IMR-90 (cell line): Measurements from ENCODE around the gene PLRG1. TPM values are rescaled to one million over a fixed set of nuclear protein-coding genes. Genes with fewer than 3 reads are reported as not detected.
A peak's percentile ranks its signal among the peaks of the same experiment; 100 is the strongest.

Experiments
- ATAC-seq: fragments of 200-7000 bp; cut with Tn5 transposase; 2 replicates; pipeline ENCODE4 v1.9.1; 2020; ENCODE audit warnings: low read depth, mild to moderate bottlenecking, moderate library complexity
- BruUV-seq: library from RNA; stranded (reverse); fragments of 400-500 nt; replicated peaks from 2 replicates; lab custom pipeline; 2021; lab: Mats Ljungman, UMichigan
- CTCF ChIA-PET: fragments of 300-600 bp; formaldehyde crosslinking; extraction: SDS; loops from one replicate; lab custom pipeline; 2021; ENCODE audit warnings: antibody characterized with exemption; lab: Yijun Ruan, JAX
- POLR2A ChIA-PET: fragments of 300-600 bp; sonication (Branson Sonifier 250); formaldehyde crosslinking; loops from one replicate; lab custom pipeline; 2022; ENCODE audit warnings: antibody characterized with exemption; ENCODE audit not compliant: unreplicated experiment; lab: Charles Lee
- DNase-seq: peaks from one replicate; pipeline ENCODE4 v3.0.0; 2013
- H2AFZ ChIP-seq: replicated peaks from 2 replicates; pipeline ENCODE3; 2013; ENCODE audit warnings: low read length, mild to moderate bottlenecking; ENCODE audit not compliant: poor library complexity
- H2AK5ac ChIP-seq: 2 replicates; pipeline ENCODE4 v1.6.1; 2013; ENCODE audit warnings: low read depth, low read length, inconsistent platforms
- H2AK9ac ChIP-seq: replicated peaks from 2 replicates; pipeline ENCODE3; 2013; ENCODE audit warnings: mild to moderate bottlenecking, low read depth, low read length, moderate library complexity; ENCODE audit not compliant: poor library complexity
- H2BK120ac ChIP-seq: 2 replicates; pipeline ENCODE4 v1.6.1; 2013; ENCODE audit warnings: low read depth, low read length, inconsistent platforms
- H2BK15ac ChIP-seq: 3 replicates; pipeline ENCODE4 v1.6.1; 2013; ENCODE audit warnings: low read depth, low read length, inconsistent platforms
- H2BK20ac ChIP-seq: 2 replicates; pipeline ENCODE4 v1.6.1; 2013; ENCODE audit warnings: low read depth, mild to moderate bottlenecking, inconsistent platforms, low read length, moderate library complexity
- H2BK5ac ChIP-seq: 2 replicates; pipeline ENCODE4 v1.6.1; 2013; ENCODE audit warnings: mild to moderate bottlenecking, low read depth, low read length, inconsistent platforms; ENCODE audit not compliant: poor library complexity, severe bottlenecking
- H3K14ac ChIP-seq: replicated peaks from 2 replicates; pipeline ENCODE4 v1.6.1; 2013; ENCODE audit warnings: low read depth, low read length, inconsistent platforms
- H3K18ac ChIP-seq: 2 replicates; pipeline ENCODE4 v1.6.1; 2013; ENCODE audit warnings: low read depth, low read length, control low read depth
- H3K23ac ChIP-seq: 2 replicates; pipeline ENCODE4 v1.6.1; 2013; ENCODE audit warnings: low read depth, low read length, inconsistent platforms
- H3K27ac ChIP-seq: 2 replicates; pipeline ENCODE4 v1.5.1; 2013; ENCODE audit warnings: mild to moderate bottlenecking, control low read depth, low read length; ENCODE audit not compliant: insufficient read depth
- H3K27me3 ChIP-seq: 2 replicates; pipeline ENCODE4 v1.6.1; 2013; ENCODE audit warnings: low read length; ENCODE audit not compliant: control insufficient read depth, insufficient read depth
- H3K36me3 ChIP-seq: 2 replicates; pipeline ENCODE4 v1.6.1; 2013; ENCODE audit warnings: low read length, mixed read lengths; ENCODE audit not compliant: control insufficient read depth, insufficient read depth
- H3K4ac ChIP-seq: 2 replicates; pipeline ENCODE4 v1.6.1; 2013; ENCODE audit warnings: low read depth, low read length, inconsistent platforms
- H3K4me1 ChIP-seq: 2 replicates; pipeline ENCODE4 v1.6.1; 2013; ENCODE audit warnings: low read length, mixed read lengths; ENCODE audit not compliant: control insufficient read depth, insufficient read depth
- H3K4me2 ChIP-seq: 2 replicates; pipeline ENCODE4 v1.6.1; 2013; ENCODE audit warnings: low read depth, mild to moderate bottlenecking, control low read depth, low read length, moderate library complexity
- H3K4me3 ChIP-seq: 2 replicates; pipeline ENCODE4 v1.5.1; 2013; ENCODE audit warnings: low read depth, mild to moderate bottlenecking, control low read depth, low read length, moderate library complexity; ENCODE audit not compliant: insufficient read depth
- H3K56ac ChIP-seq: 2 replicates; pipeline ENCODE4 v1.6.1; 2013; ENCODE audit warnings: low read length, inconsistent platforms; ENCODE audit not compliant: insufficient read depth; ENCODE audit errors: extremely low read depth
- H3K79me1 ChIP-seq, 2 experiments: 2 replicates each; pipeline ENCODE4 v1.6.1; 2013; ENCODE audit warnings: low read length in 2 of 2, inconsistent platforms in 1 of 2, low read depth in 1 of 2
- H3K9ac ChIP-seq: 2 replicates; pipeline ENCODE4 v1.6.1; 2013; ENCODE audit warnings: low read depth, low read length, control low read depth
- H3K9me1 ChIP-seq: 2 replicates; pipeline ENCODE4 v1.6.1; 2013; ENCODE audit warnings: low read length, inconsistent platforms; ENCODE audit not compliant: insufficient read depth
- H3K9me3 ChIP-seq: 2 replicates; pipeline ENCODE4 v1.6.1; 2013; ENCODE audit warnings: low read length; ENCODE audit not compliant: control insufficient read depth, insufficient read depth
- H4K20me1 ChIP-seq: 2 replicates; pipeline ENCODE4 v1.6.1; 2013; ENCODE audit warnings: low read length, inconsistent platforms; ENCODE audit not compliant: insufficient read depth
- H4K5ac ChIP-seq: 2 replicates; pipeline ENCODE4 v1.6.1; 2013; ENCODE audit warnings: mild to moderate bottlenecking, low read depth, low read length, control low read depth
- H4K8ac ChIP-seq, 2 experiments: 2 replicates each; pipeline ENCODE4 v1.6.1; 2013; ENCODE audit warnings: low read depth in 2 of 2, low read length in 2 of 2, control low read depth in 1 of 2, inconsistent platforms in 1 of 2
- H4K91ac ChIP-seq: 2 replicates; pipeline ENCODE4 v1.6.1; 2013; ENCODE audit warnings: low read depth, low read length, inconsistent platforms; ENCODE audit not compliant: insufficient read depth
- CHD1 ChIP-seq: IDR thresholded peaks from 2 replicates; pipeline ENCODE4 v1.6.1; 2012; ENCODE audit warnings: low read depth, low read length, improper control_type of control experiment
- CTCF ChIP-seq: conservative IDR thresholded peaks from 2 replicates; pipeline ENCODE4 v1.5.1; 2012; ENCODE audit warnings: mild to moderate bottlenecking, low read depth, low read length, improper control_type of control experiment
- FOS ChIP-seq: fragments of 150-350 bp; IDR thresholded peaks from 2 replicates; pipeline ENCODE4 v1.6.1; 2016; ENCODE audit warnings: low read depth, low read length
- MAZ ChIP-seq: IDR thresholded peaks from 2 replicates; pipeline ENCODE4 v1.6.1; 2012; ENCODE audit warnings: low read depth, mild to moderate bottlenecking, low read length, improper control_type of control experiment, moderate library complexity, borderline replicate concordance
- MXI1 ChIP-seq: IDR thresholded peaks from 2 replicates; pipeline ENCODE4 v1.6.1; 2012; ENCODE audit warnings: low read depth, mild to moderate bottlenecking, low read length, moderate library complexity, borderline replicate concordance
- POLR2A ChIP-seq: IDR thresholded peaks from 2 replicates; pipeline ENCODE4 v1.6.1; 2012; ENCODE audit warnings: mild to moderate bottlenecking, low read depth, low read length
- RAD21 ChIP-seq: IDR thresholded peaks from 2 replicates; pipeline ENCODE4 v1.6.1; 2012; ENCODE audit warnings: low read length, improper control_type of control experiment
- RFX5 ChIP-seq: IDR thresholded peaks from 2 replicates; pipeline ENCODE4 v1.8.0; 2012; ENCODE audit warnings: low read depth, mild to moderate bottlenecking, low read length, moderate library complexity
- SMC3 ChIP-seq: fragments of 150-350 bp; IDR thresholded peaks from 2 replicates; pipeline ENCODE4 v1.6.1; 2016; ENCODE audit warnings: low read depth, mild to moderate bottlenecking, antibody characterized with exemption, low read length, moderate library complexity
- USF2 ChIP-seq: fragments of 150-350 bp; IDR thresholded peaks from 2 replicates; pipeline ENCODE4 v1.6.1; 2017; ENCODE audit warnings: mild to moderate bottlenecking, antibody characterized with exemption, low read length, low read depth
- WGBS, 2 experiments: methylation state at CpG; one replicate each; pipeline versions ENCODE4 v1.1.5 to v1.1.7; 2013; ENCODE audit warnings: missing lambda C conversion rate in 2 of 2; ENCODE audit not compliant: insufficient read length in 1 of 2; ENCODE audit errors: extremely low coverage in 2 of 2; 5-methylcytosine and 5-hydroxymethylcytosine counted together
- dilution Hi-C: fragments of 300-500 bp; cut with HindIII; formaldehyde crosslinking; loops from one replicate; pipeline ENCODE4 v1.14.3; 2018; ENCODE audit warnings: low sequenced_read_pairs; ENCODE audit not compliant: unreplicated experiment
- in situ Hi-C: fragments of 300-500 bp; cut with MboI; formaldehyde crosslinking; loops from 3 replicates; pipeline ENCODE4 v1.14.3; 2019; ENCODE audit warnings: low sequenced_read_pairs, inconsistent platforms, mixed read lengths
- intact Hi-C: fragments of 100-400 bp; cut with micrococcal nuclease; formaldehyde crosslinking; loops from 2 replicates; pipeline ENCODE4 v1.10.0; 2022
- polyA plus RNA-seq, 3 experiments: library from polyadenylated mRNA; depleted of rRNA; stranded (reverse); fragments of >200 nt; gene quantifications; 2 replicates each; pipeline ENCODE4 v1.2.3, GENCODE V29; 2012; ENCODE audit warnings: low replicate concordance in 1 of 3
- total RNA-seq: library from RNA; depleted of rRNA; stranded (reverse); fragments of >200 nt; gene quantifications from 2 replicates; pipeline ENCODE4 v1.2.3, GENCODE V29; 2012

The PLRG1 gene
- total and polyA plus RNA-seq, 2 of the 4 experiments (the other 2 are of a cell fraction): 76.1 to 200 TPM

- Histone ChIP-seq H3K36me3 (no peaks in the 10 kb centered on the region), H3K18ac (no peak overlapping the region), H2AK5ac (no peak overlapping the region), H3K27ac (no peak overlapping the region), H2BK5ac (no peak overlapping the region), H2AK9ac (no peak overlapping the region), H4K20me1 (no peaks in the 10 kb centered on the region), H3K4ac (no peak overlapping the region), H3K4me3 (no peak overlapping the region), H3K9me3 (no peaks in the 10 kb centered on the region), H3K27me3 (no peaks in the 10 kb centered on the region; the same call in 1 of the 2 replicates), H2BK20ac (no peak overlapping the region), H4K8ac (no peak overlapping the region), H3K4me1 (no peaks in the 10 kb centered on the region), H4K91ac (no peak overlapping the region), H2AFZ (no peak overlapping the region), H3K14ac (no peak overlapping the region), H2BK120ac (no peak overlapping the region), H3K4me2 (no peak overlapping the region), H4K5ac (no peak overlapping the region), H2BK15ac (no peak overlapping the region), H3K56ac (no peak overlapping the region), H3K9ac (no peak overlapping the region), H3K79me1 (no peaks in the 10 kb centered on the region), H3K9me1 (no peaks in the 10 kb centered on the region), H3K23ac (no peak overlapping the region)
- dilution Hi-C loops (no loop called here), intact Hi-C loops (loop anchor here (1.0 to 10.0 kb wide), 4 partner anchors 34 to 721 kb away; partner anchors contain the start of gene SFRP2), in situ Hi-C loops (no loop called here)
- no CpG with 5 or more reads among the region's 2 CpGs for WGBS, 2 experiments
- ATAC-seq (0 out of 2 replicates have a peak, but pooled peaks have one; percentile 42), DNase-seq (peak; percentile 13)
- TF ChIP-seq USF2 (no peak), SMC3 (0 out of 2 replicates have a peak, but pooled peaks have one; percentile 6), MAZ (no peak), CTCF (peak; percentile 35; the same call in 1 of the 2 replicates), CHD1 (no peak), RFX5 (no peak), MXI1 (no peak), FOS (no peak), POLR2A (no peak), RAD21 (peak; percentile 31; the same call in 1 of the 2 replicates)
- ChIA-PET POLR2A (no interaction called here), CTCF (interaction anchor here (0.7 to 1.3 kb wide), 4 partner anchors 9 to 43 kb away, joined by 4 to 5 read pairs (median 4); partner anchors contain the start of gene PLRG1)
- no TSS peak for BruUV-seq
Measured at GRCh38 chr4:154506253-154506652, 43.9 kb downstream of the PLRG1 start.
